ENCODE data around the gene TUBGCP2. TPM values are rescaled to one million over a fixed set of nuclear protein-coding genes. Genes with fewer than 3 reads are reported as not detected.

TUBGCP2 gene
- total RNA-seq, 1 experiment from 2014 or later: 35.4 TPM

MicroRNAs within 50 kb of the gene (microRNA counts, 767-probe panel; counts per million panel counts)
- microRNA hsa-miR-202-3p: not detected

Small RNAs within 50 kb of the gene (microRNA-seq; reads per million reads assigned to microRNA genes)
- not detected for gene MIR202 (ENCODE audit: borderline number of aligned reads)

Other genes starting within 250 kb of the TUBGCP2 start
- gene ADGRA1, start 220.9 kb downstream of the TUBGCP2 start, total RNA-seq (2021; ENCODE audit: unreplicated experiment): not detected
- 3.6 TPM for gene KNDC1, start 148.7 kb downstream of the TUBGCP2 start, total RNA-seq (2021; ENCODE audit: unreplicated experiment)
- not detected for gene UTF1, start 78.7 kb downstream of the TUBGCP2 start, total RNA-seq (2021; ENCODE audit: unreplicated experiment)
- not detected for gene VENTX, start 71.0 kb downstream of the TUBGCP2 start, total RNA-seq (2021; ENCODE audit: unreplicated experiment)
- gene ADAM8, start 32.0 kb downstream of the TUBGCP2 start, total RNA-seq (2021; ENCODE audit: unreplicated experiment): 4.1 TPM
- 49.0 TPM for gene ZNF511, start within 50 bp of the TUBGCP2 start, total RNA-seq (2021; ENCODE audit: unreplicated experiment)
- 0.47 TPM for gene CALY, start 28.0 kb upstream of the TUBGCP2 start, total RNA-seq (2021; ENCODE audit: unreplicated experiment)
- not detected for gene PRAP1, start 38.5 kb upstream of the TUBGCP2 start, total RNA-seq (2021; ENCODE audit: unreplicated experiment)
- 21.5 TPM for gene FUOM, start 49.1 kb upstream of the TUBGCP2 start, total RNA-seq (2021; ENCODE audit: unreplicated experiment)
- 58.0 TPM for gene ECHS1, start 64.5 kb upstream of the TUBGCP2 start, total RNA-seq (2021; ENCODE audit: unreplicated experiment)
- gene PAOX, start 70.4 kb upstream of the TUBGCP2 start, total RNA-seq (2021; ENCODE audit: unreplicated experiment): 3.5 TPM
- gene MTG1, start 85.3 kb upstream of the TUBGCP2 start, total RNA-seq (2021; ENCODE audit: unreplicated experiment): 23.1 TPM
- not detected for gene SPRN, start 115.8 kb upstream of the TUBGCP2 start, total RNA-seq (2021; ENCODE audit: unreplicated experiment)
- 3.7 TPM for gene SCART1, start 145.1 kb upstream of the TUBGCP2 start, total RNA-seq (2021; ENCODE audit: unreplicated experiment)
- 1.5 TPM for gene CYP2E1, start 218.5 kb upstream of the TUBGCP2 start, total RNA-seq (2021; ENCODE audit: unreplicated experiment)